KOPT-K1 (cell line): ENCODE data around the gene DCAF4L1.

Experiments
- H3K27ac ChIP-seq: fragments of 200-600 bp; sonication (generic); 2 replicates; pipeline ENCODE4 v1.5.1; 2016; ENCODE audit warnings: antibody characterized with exemption, mild to moderate bottlenecking, low read depth, low read length; ENCODE audit not compliant: poor library complexity, severe bottlenecking
- H3K36me3 ChIP-seq: fragments of 200-600 bp; sonication (generic); 2 replicates; pipeline ENCODE4 v1.5.1; 2017; ENCODE audit warnings: antibody characterized with exemption, mild to moderate bottlenecking, low read length, moderate library complexity; ENCODE audit not compliant: insufficient read depth
- H3K9me3 ChIP-seq: fragments of 200-600 bp; sonication (generic); 2 replicates; pipeline ENCODE4 v1.5.1; 2017; ENCODE audit warnings: antibody characterized with exemption, low read length, mild to moderate bottlenecking; ENCODE audit not compliant: insufficient read depth, poor library complexity, severe bottlenecking

The DCAF4L1 gene

DNA sequence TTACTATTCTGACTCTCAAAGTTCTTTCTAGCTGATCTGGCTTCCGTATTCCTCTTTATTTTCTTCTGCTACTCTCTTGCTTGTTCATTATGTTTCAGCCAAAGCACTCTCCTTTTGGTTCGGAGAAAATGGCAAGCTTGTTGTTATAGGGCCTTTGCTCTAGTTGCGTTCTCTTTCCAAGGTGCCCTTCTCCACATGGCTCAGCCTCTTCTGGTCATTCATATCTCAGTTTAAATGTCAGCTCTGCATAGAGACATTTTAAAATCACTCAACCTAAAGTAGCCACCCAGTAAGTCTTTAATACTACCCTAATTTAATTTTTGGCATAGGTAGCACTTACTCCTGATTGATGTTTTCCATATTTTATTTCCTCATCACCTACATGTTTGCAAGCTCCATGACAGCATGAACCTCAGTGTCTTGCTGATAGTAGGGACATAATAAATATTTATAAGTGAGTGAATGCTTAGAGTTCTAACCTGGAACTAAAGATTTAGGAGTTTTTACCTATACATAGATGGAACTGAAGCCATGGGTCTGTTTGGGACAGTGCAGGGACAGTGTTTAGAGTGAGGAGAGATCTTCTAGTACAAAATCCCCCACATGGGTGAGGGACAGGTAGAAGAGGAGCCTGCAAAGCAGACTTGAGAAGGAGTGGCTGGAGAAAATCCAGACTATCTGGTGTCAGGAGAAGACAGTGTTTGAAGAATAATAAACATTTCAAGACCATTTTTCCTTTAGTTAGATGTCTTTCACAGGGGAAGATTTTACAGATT is 26.6 kb downstream of the DCAF4L1 start:
- H3K9me3 ChIP-seq = no peaks in the 10 kb centered on the region
- H3K36me3 ChIP-seq = peaks cover 79% of the 10 kb centered on the region
- H3K27ac ChIP-seq = no peak overlapping the region

DNA sequence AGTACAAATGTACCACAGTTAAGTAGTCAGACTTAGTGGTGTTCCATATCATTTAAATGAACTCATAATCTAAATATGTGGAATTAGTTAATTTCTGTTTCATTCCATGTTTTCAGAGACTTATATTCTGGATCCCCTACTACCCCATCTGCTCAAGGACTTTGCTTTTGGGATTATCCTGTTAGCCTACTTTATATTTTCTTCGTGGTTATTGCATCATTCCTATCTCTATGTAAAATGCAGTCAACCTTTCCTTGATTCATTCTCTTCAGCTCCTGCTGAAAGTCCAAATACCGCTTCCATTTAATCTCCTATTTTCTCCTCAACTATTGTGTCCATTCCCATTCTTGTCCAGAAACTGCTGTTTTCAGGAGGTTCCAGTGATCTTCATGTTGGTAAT is 33.9 kb downstream of the DCAF4L1 start:
- Histone ChIP-seq H3K27ac (no peak overlapping the region), H3K36me3 (peaks cover 14% of the 10 kb centered on the region)

DNA sequence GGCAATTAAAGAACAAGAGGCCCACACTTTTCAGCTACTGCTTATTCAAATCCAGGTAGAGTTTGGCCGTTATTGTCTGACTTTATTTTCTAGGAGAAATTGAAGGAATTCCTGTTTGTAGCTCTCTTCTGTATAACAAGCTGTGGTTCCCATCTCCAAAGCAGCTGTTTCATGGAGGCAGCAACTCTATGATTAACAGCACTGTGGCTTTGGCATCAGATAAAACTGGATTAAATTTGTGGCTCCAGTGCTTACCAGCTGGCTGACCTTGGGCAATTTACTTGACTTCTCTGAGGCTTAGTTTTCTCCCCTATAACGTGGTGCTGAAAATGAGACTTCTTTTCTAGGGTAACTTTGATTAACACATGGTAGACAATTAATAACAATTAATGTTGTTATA is 36.9 kb downstream of the DCAF4L1 start:
- Histone ChIP-seq H3K9me3 (no peaks in the 10 kb centered on the region), H3K27ac (no peak overlapping the region), H3K36me3 (peaks cover 28% of the 10 kb centered on the region)

More for the DNA sequence above, 33.9 kb downstream of the DCAF4L1 start:
- no peaks in the 10 kb centered on the region for H3K9me3 ChIP-seq
